Spleen (tissue), 11 donors: ENCODE data around the gene C16orf95. TPM values are rescaled to one million over a fixed set of nuclear protein-coding genes. Genes with fewer than 3 reads are reported as not detected.
A peak's percentile ranks its signal among the peaks of the same experiment; 100 is the strongest.
"Not testable (repeated sequence)": the region's sequence is repeated elsewhere in the genome, so short reads cannot be mapped to it uniquely, and the experiment has no call there.

ENCODE experiments used
- DNase-seq: peaks from one replicate; pipeline ENCODE4 v3.0.0-alpha.2; 2020
- H3K27ac ChIP-seq, 8 donors: fragments of 200-600 bp; sonication (generic) in 7 of 8; 1 replicate in 4 of 8; 2 replicates in 4 of 8; pipeline versions ENCODE4 v1.5.0 to v1.8.0; 2016 to 2021; ENCODE audit warnings: inconsistent platforms in 4 of 8, mild to moderate bottlenecking in 4 of 8, moderate library complexity in 1 of 8
- H3K27me3 ChIP-seq, 7 donors: fragments of 200-600 bp; sonication (generic) in 6 of 7; replicated peaks in 1 of 7; 1 replicate in 4 of 7; 2 replicates in 3 of 7; pipeline versions ENCODE4 v1.5.0 to v1.8.0; 2016 to 2021; ENCODE audit warnings: inconsistent platforms in 3 of 7, mild to moderate bottlenecking in 1 of 7
- H3K36me3 ChIP-seq, 6 donors: fragments of 200-600 bp; sonication (generic) in 5 of 6; 1 replicate in 4 of 6; 2 replicates in 2 of 6; pipeline versions ENCODE4 v1.5.0 to v1.8.0; 2016 to 2021; ENCODE audit warnings: inconsistent platforms in 2 of 6
- H3K4me1 ChIP-seq, 6 donors: fragments of 200-600 bp; sonication (generic) in 5 of 6; 1 replicate in 3 of 6; 2 replicates in 3 of 6; pipeline versions ENCODE4 v1.5.0 to v1.8.0; 2016 to 2021; ENCODE audit warnings: inconsistent platforms in 3 of 6
- H3K4me3 ChIP-seq, 8 donors: fragments of 200-600 bp; sonication (generic) in 7 of 8; 1 replicate in 4 of 8; 2 replicates in 4 of 8; pipeline versions ENCODE4 v1.5.0 to v1.8.0; 2016 to 2021; ENCODE audit warnings: inconsistent platforms in 4 of 8, mild to moderate bottlenecking in 4 of 8, moderate library complexity in 2 of 8
- H3K9me3 ChIP-seq, 8 donors: fragments of 200-600 bp; sonication (generic) in 7 of 8; 1 replicate in 4 of 8; 2 replicates in 4 of 8; pipeline versions ENCODE4 v1.5.0 to v1.8.0; 2016 to 2021; ENCODE audit warnings: inconsistent platforms in 4 of 8
- CTCF ChIP-seq, 11 experiments: fragments of 200-600 bp in 7 of 11; fragments of 450-650 bp in 4 of 11; sonication (generic) in 4 of 11; IDR thresholded peaks in 8 of 11; conservative IDR thresholded peaks in 3 of 11; 1 replicate in 7 of 11; 2 replicates in 4 of 11; pipeline versions ENCODE4 v1.4.0 to v1.8.0; 2016 to 2021; ENCODE audit warnings: antibody characterized with exemption in 11 of 11, inconsistent platforms in 4 of 11, mild to moderate bottlenecking in 1 of 11
- POLR2A ChIP-seq, 3 donors: fragments of 450-650 bp; IDR thresholded peaks; one replicate each; pipeline ENCODE4 v1.5.1; 2017; ENCODE audit warnings: antibody characterized with exemption in 3 of 3, mild to moderate bottlenecking in 1 of 3
- POLR2AphosphoS5 ChIP-seq, 3 donors: sonication (generic); formaldehyde crosslinking; IDR thresholded peaks; one replicate each; pipeline ENCODE4 v1.5.1; 2017; ENCODE audit warnings: antibody characterized with exemption in 3 of 3
- WGBS, 5 donors: extraction: QIAGEN DNeasy Blood & Tissue Kit in 3 of 5; methylation state at CpG; one replicate each; pipeline versions ENCODE4 v1.1.5 to v1.1.7; 2013 to 2018; 5-methylcytosine and 5-hydroxymethylcytosine counted together
- intact Hi-C: fragments of 100-400 bp; cut with DNase I; formaldehyde crosslinking; loops from one replicate; pipeline ENCODE4 v1.15.0; 2023; ENCODE audit warnings: low total_unique reads
- polyA plus RNA-seq, 3 donors: library from polyadenylated mRNA; stranded (reverse); fragments of 200-250 nt; gene quantifications; one replicate each; pipeline ENCODE4 v1.2.1, GENCODE V29; 2013
- total RNA-seq, 7 donors: library from RNA; depleted of rRNA in 3 of 7; stranded (reverse); fragments of >200 nt in 3 of 7; fragmentation: NEBNext Ultra II Directional in 4 of 7; extraction: Animal tissue kit (Norgen Biotek cat#: 25700) in 4 of 7; gene quantifications; one replicate each; pipeline versions ENCODE4 v1.1.0 to v1.2.1, GENCODE V29; 2016 to 2021
- donor health status: healthy with polysubstance abuse.
- donor health status: DM: no; HTN: no; CAD: no; lungs with moderate emphysema.
- donor health status: DM: no; HTN: no; CAD: no.
- donor health status: Bipolar disorder and iron deficiency.
- donor health status: healthy.
- donor health status: DM: no; HTN: no; CAD: no.
- donor health status: DM: yes; HTN: yes; CAD: no.

The C16orf95 gene
- total and polyA plus RNA-seq, 10 donors: 1.0 to 2.9 (median 2.1) TPM; not detected in 2

- no peak overlapping the region for H3K4me3 ChIP-seq
Measured at GRCh38 chr16:87263418-87264052, 53.7 kb downstream of the C16orf95 start.

DNA sequence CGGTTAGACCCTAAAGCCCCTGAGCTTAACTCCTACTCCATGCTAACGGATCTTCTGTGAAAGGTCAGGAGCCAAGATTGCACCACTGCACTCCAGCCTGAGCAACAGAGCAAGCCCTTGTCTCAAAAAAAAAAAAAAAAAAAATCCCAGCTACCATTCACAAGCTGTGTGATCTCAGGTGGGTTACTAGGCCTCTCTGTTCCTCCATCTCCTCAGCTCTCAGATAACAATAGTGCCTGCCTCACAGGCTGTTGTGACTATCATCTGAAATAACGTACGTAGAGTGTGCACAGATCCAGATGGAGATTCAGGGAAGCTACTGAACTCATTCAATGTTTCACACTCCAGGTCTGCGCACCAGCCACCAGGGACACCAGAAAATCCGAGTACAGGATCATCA, 57.8 kb downstream of the C16orf95 start:
- no peak for DNase-seq
- no peak overlapping the region for H3K4me3 ChIP-seq
- TF ChIP-seq POLR2A (IDR thresholded peaks at IDR 0.05): no peak
- TF ChIP-seq POLR2AphosphoS5 (IDR thresholded peaks at IDR 0.05): no peak
- no peak for TF ChIP-seq CTCF (IDR thresholded peaks at IDR 0.05 in 8 of 11, conservative IDR thresholded peaks at IDR 0.05 in 3 of 11)
- H3K9me3 ChIP-seq: peaks cover 0 to 11% (median 0%) of the 10 kb centered on the region in 8 donors
- H3K36me3 ChIP-seq: no peaks in the 10 kb centered on the region
- H3K27me3 ChIP-seq: no peaks in the 10 kb centered on the region
- no peaks in the 10 kb centered on the region for H3K4me1 ChIP-seq
- H3K27ac ChIP-seq: no peak overlapping the region
- 88 to 96% (median 90%) methylated on average over 6 of the region's 6 CpGs for WGBS, 5 donors
- intact Hi-C loops: no loop called here

More at GRCh38 chr16:87263418-87264052, 53.7 kb downstream of the C16orf95 start:
- Histone ChIP-seq H3K9me3 (peaks cover 0 to 11% (median 0%) of the 10 kb centered on the region in 8 donors), H3K27me3 (no peaks in the 10 kb centered on the region), H3K27ac (no peak overlapping the region), H3K4me1 (no peaks in the 10 kb centered on the region), H3K36me3 (no peaks in the 10 kb centered on the region)
- intact Hi-C loops: no loop called here
- TF ChIP-seq CTCF (IDR thresholded peaks at IDR 0.05 in 8 of 11, conservative IDR thresholded peaks at IDR 0.05 in 3 of 11) (no peak), POLR2AphosphoS5 (IDR thresholded peaks at IDR 0.05) (no peak), POLR2A (IDR thresholded peaks at IDR 0.05) (no peak)
- no peak for DNase-seq
- WGBS, 5 donors: 71 to 81% (median 78%) methylated on average over 14 to 15 of the region's 15 CpGs

- H3K27me3 ChIP-seq, H3K36me3 ChIP-seq, H3K4me3 ChIP-seq, intact Hi-C loops, DNase-seq, H3K4me1 ChIP-seq, H3K27ac ChIP-seq: not testable (repeated sequence)
- H3K9me3 ChIP-seq: peaks cover 0 to 11% (median 0%) of the 10 kb centered on the region in 8 donors
- WGBS, 5 donors: 69 to 81% (median 73%) methylated on average over 3 of the region's 3 CpGs
Measured at GRCh38 chr16:87258653-87259052, 58.5 kb downstream of the C16orf95 start.

DNA sequence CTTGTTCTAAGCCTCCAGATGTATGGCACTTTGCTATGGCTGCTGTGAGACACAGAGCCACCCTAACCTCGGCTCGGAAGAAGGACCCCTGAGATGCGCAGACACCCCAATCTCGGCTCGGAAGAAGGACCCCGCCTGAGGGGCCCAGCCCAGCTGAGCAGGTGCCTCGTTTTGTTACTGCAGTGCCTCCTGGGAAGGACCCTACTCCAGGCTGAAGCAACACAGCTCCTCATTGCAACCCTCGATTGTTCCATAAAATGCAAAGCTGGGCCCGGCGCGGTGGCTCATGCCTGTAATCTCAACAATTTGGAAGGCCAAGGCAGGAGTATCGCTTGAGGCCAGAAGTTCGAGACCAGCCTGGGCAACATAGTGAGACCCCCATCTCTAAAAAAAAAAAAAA, 61.3 kb downstream of the C16orf95 start:
- H3K36me3 ChIP-seq: no peaks in the 10 kb centered on the region
- no peaks in the 10 kb centered on the region for H3K4me1 ChIP-seq
- peaks cover 0 to 8% (median 0%) of the 10 kb centered on the region in 8 donors for H3K9me3 ChIP-seq
- TF ChIP-seq POLR2AphosphoS5 (IDR thresholded peaks at IDR 0.05): no peak
- TF ChIP-seq CTCF (IDR thresholded peaks at IDR 0.05 in 8 of 11, conservative IDR thresholded peaks at IDR 0.05 in 3 of 11): no peak
- no peak for TF ChIP-seq POLR2A (IDR thresholded peaks at IDR 0.05)
- H3K27ac ChIP-seq: no peak overlapping the region
- intact Hi-C loops: no loop called here
- no peak overlapping the region for H3K4me3 ChIP-seq
- DNase-seq: peak; percentile 29
- 86 to 94% (median 91%) methylated on average over 10 to 13 of the region's 13 CpGs for WGBS, 5 donors
- no peaks in the 10 kb centered on the region for H3K27me3 ChIP-seq
